Kidney epithelial cell (primary cell): Measurements from ENCODE around the gene PPIP5K1. TPM values are rescaled to one million over a fixed set of nuclear protein-coding genes. Genes with fewer than 3 reads are reported as not detected.
"Not testable (repeated sequence)": the region's sequence is repeated elsewhere in the genome, so short reads cannot be mapped to it uniquely, and the experiment has no call there.

Experiments used
- DNase-seq: peaks from one replicate; pipeline ENCODE4 v3.0.0-alpha.2; 2010; ENCODE audit warnings: low read depth
- H3K27me3 ChIP-seq: 2 replicates; pipeline ENCODE4 v1.6.0; 2011; ENCODE audit warnings: low read length; ENCODE audit not compliant: control insufficient read depth, insufficient read depth
- H3K36me3 ChIP-seq: 2 replicates; pipeline ENCODE4 v1.5.1; 2011; ENCODE audit warnings: low read length; ENCODE audit not compliant: control insufficient read depth, insufficient read depth
- H3K4me3 ChIP-seq: 2 replicates; pipeline ENCODE4 v1.5.1; 2011; ENCODE audit warnings: low read depth, mild to moderate bottlenecking, control low read depth, low read length
- total RNA-seq: library from RNA; depleted of rRNA; stranded (reverse); fragments of >200 nt; gene quantifications from 2 replicates; pipeline ENCODE4 v1.2.3, GENCODE V29; 2015
- TF ChIP-seq, protein P1 (sequence below): IDR thresholded peaks from 2 replicates; pipeline ENCODE4 v1.5.1; 2011; ENCODE audit warnings: mild to moderate bottlenecking, moderate library complexity, low read length, control low read depth, inconsistent platforms; ENCODE audit not compliant: insufficient read depth, poor library complexity, severe bottlenecking

PPIP5K1 gene
- 20.8 and 26.2 TPM in 2 replicates for total RNA-seq

- DNase-seq, H3K36me3 ChIP-seq, H3K4me3 ChIP-seq, H3K27me3 ChIP-seq: not testable (repeated sequence)
Measured at GRCh38 chr15:43589778-43590466, at the start of gene PPIP5K1. PPIP5K1 (minus strand) TSS chr15:43590208; CDS start chr15:43584504, 5,704 bp downstream.

DNA sequence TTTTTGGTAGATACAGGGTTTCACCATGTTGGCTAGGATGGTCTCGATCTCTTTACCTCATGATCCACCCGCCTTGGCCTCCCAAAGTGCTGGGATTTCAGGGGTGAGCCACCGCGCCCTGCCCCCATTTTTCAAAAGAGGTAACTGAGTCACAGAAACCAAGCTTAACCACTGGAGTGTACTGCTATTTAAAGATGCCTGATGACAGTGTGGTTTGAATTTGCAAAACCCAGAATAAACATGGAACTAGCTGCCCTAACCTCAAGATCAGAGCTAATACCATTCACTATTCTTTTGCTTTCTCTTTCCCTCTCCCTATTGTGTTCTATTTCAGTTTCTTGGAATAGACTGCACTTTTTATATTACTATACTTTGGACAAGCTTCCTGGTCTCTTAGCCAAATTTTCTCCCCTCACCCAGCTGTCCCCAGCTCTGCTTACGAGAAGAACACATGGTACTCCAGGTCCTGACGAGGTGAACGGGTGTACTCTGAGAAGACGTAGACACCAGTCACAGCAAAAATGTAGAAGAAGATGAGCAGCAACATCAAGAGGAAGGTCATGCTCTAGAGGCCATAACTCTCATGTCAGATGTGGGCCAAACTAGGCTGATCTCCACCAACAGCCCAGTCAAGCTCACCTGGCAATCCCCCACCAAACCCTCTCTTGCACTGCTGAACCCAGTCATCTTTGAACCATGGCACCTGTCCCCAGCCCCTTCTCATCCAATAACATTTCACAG, 48.6 kb upstream of the PPIP5K1 start:
- not testable (repeated sequence) for H3K4me3 ChIP-seq, DNase-seq, H3K27me3 ChIP-seq, H3K36me3 ChIP-seq

GRCh38 chr15:43626937-43627336, 36.9 kb upstream of the PPIP5K1 start:
- H3K27me3 ChIP-seq, DNase-seq, H3K36me3 ChIP-seq, H3K4me3 ChIP-seq: not testable (repeated sequence)

DNA sequence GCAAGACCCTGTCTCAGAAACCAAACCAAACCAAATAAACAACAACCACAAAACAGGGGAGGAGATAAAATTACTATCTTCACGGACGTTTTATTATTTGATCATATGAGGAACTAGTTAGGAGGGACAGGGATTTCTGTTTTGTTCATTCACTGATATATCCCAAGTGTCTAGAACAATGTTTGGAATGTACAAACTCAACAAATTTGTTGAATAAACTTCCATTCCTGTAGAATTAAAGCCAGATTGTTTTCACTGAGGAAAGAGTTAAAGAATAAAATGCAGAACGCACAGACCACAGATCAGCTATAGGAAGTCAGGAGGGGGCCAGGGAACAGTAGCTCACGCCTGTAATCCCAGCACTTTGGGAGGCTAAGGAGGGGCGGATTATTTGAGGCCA, 35.1 kb upstream of the PPIP5K1 start:
- no peak for DNase-seq
- Histone ChIP-seq H3K4me3 (no peak overlapping the region), H3K27me3 (no peaks in the 10 kb centered on the region), H3K36me3 (no peaks in the 10 kb centered on the region)
- TF ChIP-seq, protein P1, sequence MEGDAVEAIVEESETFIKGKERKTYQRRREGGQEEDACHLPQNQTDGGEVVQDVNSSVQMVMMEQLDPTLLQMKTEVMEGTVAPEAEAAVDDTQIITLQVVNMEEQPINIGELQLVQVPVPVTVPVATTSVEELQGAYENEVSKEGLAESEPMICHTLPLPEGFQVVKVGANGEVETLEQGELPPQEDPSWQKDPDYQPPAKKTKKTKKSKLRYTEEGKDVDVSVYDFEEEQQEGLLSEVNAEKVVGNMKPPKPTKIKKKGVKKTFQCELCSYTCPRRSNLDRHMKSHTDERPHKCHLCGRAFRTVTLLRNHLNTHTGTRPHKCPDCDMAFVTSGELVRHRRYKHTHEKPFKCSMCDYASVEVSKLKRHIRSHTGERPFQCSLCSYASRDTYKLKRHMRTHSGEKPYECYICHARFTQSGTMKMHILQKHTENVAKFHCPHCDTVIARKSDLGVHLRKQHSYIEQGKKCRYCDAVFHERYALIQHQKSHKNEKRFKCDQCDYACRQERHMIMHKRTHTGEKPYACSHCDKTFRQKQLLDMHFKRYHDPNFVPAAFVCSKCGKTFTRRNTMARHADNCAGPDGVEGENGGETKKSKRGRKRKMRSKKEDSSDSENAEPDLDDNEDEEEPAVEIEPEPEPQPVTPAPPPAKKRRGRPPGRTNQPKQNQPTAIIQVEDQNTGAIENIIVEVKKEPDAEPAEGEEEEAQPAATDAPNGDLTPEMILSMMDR, result no peak

DNA sequence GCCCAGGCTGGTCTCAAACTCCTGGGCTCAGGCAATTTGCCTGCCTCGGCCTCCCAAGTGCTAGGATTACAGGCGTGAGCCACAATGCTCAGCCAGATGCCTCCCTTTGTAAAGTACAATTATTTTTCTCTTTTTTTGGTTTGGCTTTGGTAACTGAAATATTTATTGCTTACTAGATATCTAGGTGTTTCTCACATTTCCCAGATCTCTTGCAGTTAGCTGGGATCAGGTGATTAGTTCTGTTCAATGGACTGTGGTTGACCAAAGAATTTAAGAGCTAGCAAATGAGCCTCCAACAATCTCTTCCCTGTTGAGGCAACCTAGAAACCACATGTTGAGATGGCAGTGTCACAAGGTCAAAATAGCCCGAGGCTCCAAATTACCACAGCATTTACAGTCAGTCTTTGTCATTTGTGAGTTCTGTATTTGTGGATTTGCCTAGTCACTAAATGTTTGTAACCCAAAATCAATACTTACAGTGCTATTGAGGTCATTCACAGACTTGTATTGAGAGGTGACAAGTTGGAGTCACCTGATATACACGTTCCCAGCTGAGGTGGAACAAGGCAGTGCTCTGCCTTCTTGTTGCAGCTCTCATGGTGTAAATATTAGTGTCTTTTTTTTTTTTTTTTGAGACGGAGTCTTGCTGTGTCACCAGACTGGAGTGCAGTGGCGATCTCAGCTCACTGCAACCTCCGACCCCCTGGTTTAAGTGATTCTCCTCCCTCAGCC, 32.2 kb upstream of the PPIP5K1 start:
- not testable (repeated sequence) for DNase-seq, H3K27me3 ChIP-seq, H3K36me3 ChIP-seq, H3K4me3 ChIP-seq

GRCh38 chr15:43618700-43619099, 28.7 kb upstream of the PPIP5K1 start, which contains the start of gene STRC:
STRC (minus strand) TSS chr15:43618800; CDS start chr15:43618722, 78 bp downstream.
- not testable (repeated sequence) for DNase-seq, H3K36me3 ChIP-seq, H3K4me3 ChIP-seq, H3K27me3 ChIP-seq

- not testable (repeated sequence) for H3K4me3 ChIP-seq, DNase-seq, H3K36me3 ChIP-seq, H3K27me3 ChIP-seq
Measured at GRCh38 chr15:43617750-43618149, 27.7 kb upstream of the PPIP5K1 start.

DNA sequence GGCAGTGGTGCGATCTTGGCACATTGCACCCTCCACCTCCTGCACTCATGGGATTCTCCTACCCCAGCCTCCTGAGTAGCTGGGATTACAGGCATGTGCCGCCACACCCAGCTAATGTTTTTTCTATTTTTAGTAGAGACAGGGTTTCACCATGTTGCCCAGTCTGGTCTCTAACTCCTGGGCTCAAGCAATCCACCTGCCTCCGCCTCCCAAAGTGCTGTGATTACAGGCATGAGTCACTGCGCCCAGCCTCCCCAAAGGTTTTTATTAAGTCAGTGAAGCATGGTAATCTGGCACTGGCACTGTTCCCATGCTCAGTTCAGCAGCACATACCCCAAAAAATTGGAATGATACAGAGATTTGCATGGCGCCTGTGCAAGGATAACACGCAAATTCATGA, 12.2 kb upstream of the PPIP5K1 start:
- H3K27me3 ChIP-seq, H3K36me3 ChIP-seq, H3K4me3 ChIP-seq: not testable (repeated sequence)
- peak; percentile 10 for DNase-seq

- not testable (repeated sequence) for H3K36me3 ChIP-seq, DNase-seq, H3K4me3 ChIP-seq, H3K27me3 ChIP-seq
Measured at GRCh38 chr15:43600200-43600599, 10.2 kb upstream of the PPIP5K1 start.

DNA sequence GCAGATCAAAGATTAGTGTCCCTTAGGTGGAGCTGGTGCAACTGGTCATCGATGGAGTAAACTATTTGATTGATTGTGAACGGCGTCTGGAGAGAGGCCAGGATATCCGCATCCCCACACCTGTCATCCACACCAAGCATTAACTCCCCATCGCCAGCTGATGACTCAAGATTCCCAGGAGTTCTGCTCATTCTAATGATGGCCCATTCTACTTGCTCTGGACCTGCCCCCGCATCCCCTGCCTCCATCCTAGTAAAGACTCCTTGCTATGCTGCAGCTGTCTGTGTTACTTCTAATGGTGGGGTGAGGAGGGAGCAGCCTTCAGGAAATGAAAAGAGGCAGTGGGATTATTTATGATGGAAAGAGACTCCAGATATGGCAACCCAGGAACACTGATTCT, 9.1 kb upstream of the PPIP5K1 start:
- DNase-seq, H3K27me3 ChIP-seq, H3K36me3 ChIP-seq, H3K4me3 ChIP-seq: not testable (repeated sequence)

DNA sequence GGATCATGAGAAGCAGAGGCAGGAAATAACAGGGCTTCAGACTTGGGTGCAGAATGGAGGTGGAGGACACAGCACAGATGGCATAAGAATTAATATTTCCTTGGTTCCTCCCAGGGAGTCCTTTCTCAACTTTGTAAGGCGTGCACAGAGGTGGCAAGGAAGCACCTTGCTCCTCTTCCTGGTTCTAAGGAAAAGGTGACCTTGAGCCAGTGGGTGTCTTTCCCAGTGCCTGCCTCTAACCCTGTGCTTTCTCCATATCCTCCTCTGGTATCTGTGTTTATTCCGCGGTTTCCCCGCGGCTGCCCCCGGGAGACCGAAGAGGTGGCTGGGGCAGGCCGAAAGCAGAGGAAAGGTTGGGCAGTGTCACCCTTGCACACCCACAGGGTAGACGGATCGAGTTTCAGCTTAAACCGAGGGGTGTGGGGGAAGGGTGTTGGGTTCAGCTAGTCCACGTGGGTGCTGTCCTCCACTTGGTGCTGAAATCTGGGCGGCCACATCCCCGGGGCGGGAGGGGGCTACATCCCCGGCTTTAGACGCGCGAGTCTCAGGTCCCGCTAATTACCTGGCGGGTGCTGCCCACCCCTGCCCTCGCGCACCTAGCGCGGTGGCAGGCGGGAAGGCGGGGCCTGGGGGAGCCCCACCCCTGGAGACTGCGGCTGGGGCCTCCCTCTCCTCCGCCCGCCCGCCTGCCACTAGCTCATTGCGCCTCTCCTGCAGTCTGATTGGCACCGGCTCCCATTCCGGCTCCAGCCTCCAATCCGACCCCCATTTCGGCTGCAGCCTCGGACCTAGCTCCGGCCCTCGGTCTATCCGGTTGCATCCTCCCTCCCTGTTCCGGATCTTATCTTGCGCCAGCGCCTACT, 3.6 kb upstream of the PPIP5K1 start, which contains the start of gene CKMT1B:
Gene CKMT1B (plus strand): TSS at position 700 of the 863 bp plus-strand sequence. CDS start 192 bp downstream, outside the sequence.
- not testable (repeated sequence) for H3K4me3 ChIP-seq, H3K27me3 ChIP-seq, H3K36me3 ChIP-seq, DNase-seq

DNA sequence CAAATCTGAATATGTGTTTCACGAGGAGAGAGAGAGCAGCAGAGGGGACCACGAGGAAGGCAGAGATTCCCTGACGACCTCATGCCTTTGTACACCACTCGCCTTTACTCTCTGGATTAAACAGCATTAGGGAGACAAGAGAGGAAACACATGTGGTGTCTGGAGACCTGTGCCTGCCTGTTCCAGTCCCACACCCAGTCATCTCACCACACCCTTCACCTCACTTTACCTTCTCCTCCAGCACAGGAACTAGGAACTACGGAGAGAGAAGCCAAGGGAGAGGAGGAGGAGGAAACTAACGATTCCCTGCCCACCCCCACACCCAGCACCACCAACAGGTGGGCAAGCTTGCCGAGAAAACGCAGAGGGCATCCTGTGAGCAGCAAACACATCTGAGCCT, 2.8 kb upstream of the PPIP5K1 start:
- not testable (repeated sequence) for H3K36me3 ChIP-seq, DNase-seq, H3K27me3 ChIP-seq, H3K4me3 ChIP-seq

DNA sequence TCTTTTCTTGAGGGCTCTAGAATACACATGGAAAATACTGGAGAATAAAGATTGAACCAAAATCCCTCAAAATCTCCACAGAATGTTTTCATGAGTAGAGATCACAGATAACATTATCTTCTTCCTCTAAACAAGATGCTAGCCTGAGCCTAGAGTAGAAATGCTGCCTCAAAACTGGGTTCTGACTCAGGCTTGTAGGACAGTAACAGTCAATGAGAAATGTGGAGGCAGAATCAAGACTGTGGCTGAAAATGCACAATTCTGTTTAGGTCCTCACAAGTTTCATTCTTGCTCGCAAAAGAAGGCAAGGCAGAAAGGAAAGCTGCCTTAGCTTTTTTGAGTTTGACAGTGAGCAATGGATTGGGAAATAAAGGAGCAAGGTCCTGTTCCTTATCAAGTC, 15.4 kb downstream of the PPIP5K1 start:
- H3K4me3 ChIP-seq, H3K27me3 ChIP-seq, DNase-seq, H3K36me3 ChIP-seq: not testable (repeated sequence)
